ENCODE data around the gene NEK4.

DNA sequence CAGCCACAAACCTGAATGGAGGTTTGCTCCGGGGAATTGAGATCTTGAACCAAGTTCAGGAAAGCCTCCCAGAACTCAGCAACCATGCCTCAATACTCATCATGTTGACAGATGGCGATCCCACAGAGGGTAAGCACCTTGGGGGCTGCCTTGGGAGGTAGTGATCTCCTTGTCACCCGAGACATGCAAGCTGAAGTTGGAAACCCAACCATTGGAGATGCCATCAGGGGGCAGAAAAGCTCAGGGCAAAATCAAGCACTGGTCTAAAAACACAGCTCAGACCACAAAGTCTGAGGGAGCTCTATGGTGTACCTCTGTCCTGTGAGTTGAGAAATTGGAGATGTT lies 12.4 kb upstream of the NEK4 start:
- TF ChIP-seq, protein P1, sequence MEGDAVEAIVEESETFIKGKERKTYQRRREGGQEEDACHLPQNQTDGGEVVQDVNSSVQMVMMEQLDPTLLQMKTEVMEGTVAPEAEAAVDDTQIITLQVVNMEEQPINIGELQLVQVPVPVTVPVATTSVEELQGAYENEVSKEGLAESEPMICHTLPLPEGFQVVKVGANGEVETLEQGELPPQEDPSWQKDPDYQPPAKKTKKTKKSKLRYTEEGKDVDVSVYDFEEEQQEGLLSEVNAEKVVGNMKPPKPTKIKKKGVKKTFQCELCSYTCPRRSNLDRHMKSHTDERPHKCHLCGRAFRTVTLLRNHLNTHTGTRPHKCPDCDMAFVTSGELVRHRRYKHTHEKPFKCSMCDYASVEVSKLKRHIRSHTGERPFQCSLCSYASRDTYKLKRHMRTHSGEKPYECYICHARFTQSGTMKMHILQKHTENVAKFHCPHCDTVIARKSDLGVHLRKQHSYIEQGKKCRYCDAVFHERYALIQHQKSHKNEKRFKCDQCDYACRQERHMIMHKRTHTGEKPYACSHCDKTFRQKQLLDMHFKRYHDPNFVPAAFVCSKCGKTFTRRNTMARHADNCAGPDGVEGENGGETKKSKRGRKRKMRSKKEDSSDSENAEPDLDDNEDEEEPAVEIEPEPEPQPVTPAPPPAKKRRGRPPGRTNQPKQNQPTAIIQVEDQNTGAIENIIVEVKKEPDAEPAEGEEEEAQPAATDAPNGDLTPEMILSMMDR (IDR thresholded peaks at IDR 0.05) = no peak
- no peak for TF ChIP-seq POLR2A (IDR thresholded peaks at IDR 0.05)
